Activated T-helper 17 cell treated with anti-CD3 and anti-CD28 coated beads, Interleukin-2, amount 50 U/mL, for 72 hours (primary cell): Measurements from ENCODE around the gene TAF11L13. TPM values are rescaled to one million over a fixed set of nuclear protein-coding genes. Genes with fewer than 3 reads are reported as not detected.
"Not testable (repeated sequence)": the region's sequence is repeated elsewhere in the genome, so short reads cannot be mapped to it uniquely, and the experiment has no call there.

Experiments used
- ATAC-seq: fragments of 150-1000 bp; cut with Tn5 transposase; replicated peaks from 2 replicates; pipeline ENCODE4 v1.10.0; 2021; ENCODE audit warnings: mild to moderate bottlenecking, moderate library complexity
- H3K27ac Mint-ChIP-seq: one replicate; pipeline ENCODE4 v1.8.0; 2022; ENCODE audit warnings: mixed read lengths
- H3K27me3 Mint-ChIP-seq: one replicate; pipeline ENCODE4 v1.8.0; 2022; ENCODE audit warnings: mixed read lengths
- H3K36me3 Mint-ChIP-seq: one replicate; pipeline ENCODE4 v1.8.0; 2022; ENCODE audit warnings: low read depth, mild to moderate bottlenecking, mixed read lengths
- H3K4me1 Mint-ChIP-seq: one replicate; pipeline ENCODE4 v1.8.0; 2022; ENCODE audit warnings: mixed read lengths
- H3K4me3 Mint-ChIP-seq: one replicate; pipeline ENCODE4 v1.8.0; 2022; ENCODE audit warnings: mild to moderate bottlenecking, mixed read lengths
- H3K9me3 Mint-ChIP-seq: one replicate; pipeline ENCODE4 v1.8.0; 2022; ENCODE audit warnings: mixed read lengths
- total RNA-seq, 2 donors: library from RNA; stranded (reverse); gene quantifications; one replicate each; pipeline ENCODE4 v1.2.3, GENCODE V29; 2022

TAF11L13 gene
- total RNA-seq, 2 donors from 2014 or later = not detected

- H3K27me3 Mint-ChIP-seq, H3K9me3 Mint-ChIP-seq, H3K4me1 Mint-ChIP-seq, H3K36me3 Mint-ChIP-seq, H3K27ac Mint-ChIP-seq, ATAC-seq, H3K4me3 Mint-ChIP-seq: not testable (repeated sequence)
Observed at GRCh38 chr5:17655201-17655759, 23.4 kb downstream of the TAF11L13 start.

GRCh38 chr5:17655921-17656320 is 24.0 kb downstream of the TAF11L13 start:
- no peak overlapping the region for H3K4me3 Mint-ChIP-seq
- no peaks in the 10 kb centered on the region for H3K27me3 Mint-ChIP-seq
- H3K9me3 Mint-ChIP-seq = peaks cover 11% of the 10 kb centered on the region
- no peak overlapping the region for H3K27ac Mint-ChIP-seq
- H3K4me1 Mint-ChIP-seq = no peaks in the 10 kb centered on the region
- no peaks in the 10 kb centered on the region for H3K36me3 Mint-ChIP-seq
- ATAC-seq = no peak

GRCh38 chr5:17663182-17663581 is 31.3 kb downstream of the TAF11L13 start:
- no peaks in the 10 kb centered on the region for H3K4me1 Mint-ChIP-seq
- no peaks in the 10 kb centered on the region for H3K27me3 Mint-ChIP-seq
- no peak for ATAC-seq
- H3K9me3 Mint-ChIP-seq = peaks cover 18% of the 10 kb centered on the region
- H3K27ac Mint-ChIP-seq = no peak overlapping the region
- H3K4me3 Mint-ChIP-seq = no peak overlapping the region
- no peaks in the 10 kb centered on the region for H3K36me3 Mint-ChIP-seq

DNA sequence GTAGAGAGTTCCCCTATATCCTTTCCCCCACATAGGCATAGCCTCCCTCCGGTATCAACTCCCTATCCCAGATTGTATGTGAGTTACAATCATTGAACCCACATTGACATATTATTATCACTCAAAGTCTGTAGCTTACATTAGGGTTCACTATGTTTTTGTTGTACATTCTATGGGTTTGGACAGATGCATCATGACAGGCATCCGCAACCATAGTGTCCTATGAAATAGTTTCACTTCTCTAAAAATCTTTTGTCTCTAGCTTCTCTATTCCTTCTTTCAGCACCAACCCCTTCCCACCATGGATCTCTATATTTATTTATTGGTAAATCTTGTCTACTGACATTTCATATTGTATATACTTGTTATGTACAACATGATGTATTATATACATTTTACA is 33.9 kb downstream of the TAF11L13 start:
- no peak overlapping the region for H3K27ac Mint-ChIP-seq
- no peaks in the 10 kb centered on the region for H3K4me1 Mint-ChIP-seq
- no peaks in the 10 kb centered on the region for H3K27me3 Mint-ChIP-seq
- no peak overlapping the region for H3K4me3 Mint-ChIP-seq
- no peaks in the 10 kb centered on the region for H3K36me3 Mint-ChIP-seq
- no peak for ATAC-seq
- peaks cover 17% of the 10 kb centered on the region for H3K9me3 Mint-ChIP-seq

DNA sequence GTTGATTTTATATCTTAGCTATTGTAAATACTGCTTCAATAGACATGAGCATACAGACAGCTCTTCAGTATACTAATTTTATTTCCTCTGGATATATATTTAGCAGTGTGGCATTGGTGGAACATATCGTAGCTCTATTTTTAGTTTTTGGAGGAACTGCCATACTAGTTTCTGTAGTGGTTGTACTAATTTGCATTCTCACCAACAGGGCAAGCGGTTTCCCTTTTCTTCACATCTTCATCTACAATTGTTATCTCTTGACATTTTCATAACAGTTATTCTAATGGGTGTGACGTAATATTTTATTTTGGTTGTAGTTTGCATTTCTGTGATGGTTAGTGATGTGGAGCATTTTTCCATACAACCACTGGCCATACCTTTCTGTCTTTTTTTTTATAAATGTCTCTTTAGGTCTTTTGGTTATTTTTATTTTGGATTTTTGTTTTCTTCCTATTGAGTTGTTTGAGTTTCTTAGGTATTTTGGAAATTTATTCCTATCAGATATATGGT is 34.9 kb downstream of the TAF11L13 start:
- no peaks in the 10 kb centered on the region for H3K4me1 Mint-ChIP-seq
- peaks cover 21% of the 10 kb centered on the region for H3K9me3 Mint-ChIP-seq
- no peaks in the 10 kb centered on the region for H3K27me3 Mint-ChIP-seq
- no peak for ATAC-seq
- no peak overlapping the region for H3K4me3 Mint-ChIP-seq
- H3K36me3 Mint-ChIP-seq = no peaks in the 10 kb centered on the region
- no peak overlapping the region for H3K27ac Mint-ChIP-seq

DNA sequence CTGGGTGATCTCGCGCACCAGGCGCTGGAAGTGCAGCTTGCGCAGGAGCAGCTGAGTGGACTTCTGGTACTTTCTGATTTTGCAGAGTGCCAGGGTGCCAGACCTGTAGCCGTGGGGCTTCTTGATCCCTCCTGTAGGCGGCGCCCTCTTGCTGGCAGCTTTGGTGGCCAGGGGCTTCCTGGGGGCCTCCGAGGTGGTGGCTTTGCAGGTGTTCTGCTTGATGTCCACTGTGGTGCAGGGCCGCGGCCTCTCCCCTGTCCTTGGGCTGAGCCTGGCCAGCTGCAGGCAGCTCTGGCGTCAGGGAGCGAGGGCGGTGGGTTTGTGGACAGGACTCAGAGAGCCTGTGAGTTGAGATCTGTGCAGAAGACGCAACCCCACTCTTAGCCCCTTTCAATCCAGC is 38.5 kb downstream of the TAF11L13 start:
- Mint-ChIP-seq H3K4me3 (no peak overlapping the region), H3K4me1 (no peaks in the 10 kb centered on the region)

DNA sequence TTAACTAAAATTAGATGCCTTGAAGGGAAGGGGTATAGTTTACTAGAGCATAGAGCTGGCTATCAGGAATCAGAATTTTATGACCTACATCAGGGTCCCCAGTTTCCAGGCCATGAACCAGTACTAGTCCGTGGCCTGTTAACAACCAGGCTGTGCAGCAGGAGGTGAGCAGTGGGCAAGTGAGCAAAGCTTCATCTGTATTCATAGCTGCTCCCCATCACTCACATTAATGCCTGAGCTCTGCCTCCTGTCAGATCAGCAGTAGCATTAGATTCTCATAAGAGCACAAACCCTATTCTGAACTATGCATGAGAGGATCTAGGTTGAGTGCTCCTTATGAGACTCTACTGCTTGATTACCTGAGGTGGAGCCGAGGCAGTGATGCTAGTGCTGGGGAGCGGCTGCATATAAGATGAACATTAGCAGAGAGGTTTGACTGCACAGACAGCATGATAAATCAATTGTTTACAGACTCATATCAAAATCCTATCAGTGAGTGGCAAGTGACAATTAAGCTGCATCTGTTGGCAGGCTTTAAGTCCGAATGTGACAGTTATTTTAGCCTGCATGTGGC is 47.0 kb downstream of the TAF11L13 start:
- no peaks in the 10 kb centered on the region for H3K36me3 Mint-ChIP-seq
- H3K4me3 Mint-ChIP-seq = no peak overlapping the region
- ATAC-seq = no peak
- peaks cover 4% of the 10 kb centered on the region for H3K9me3 Mint-ChIP-seq
- H3K4me1 Mint-ChIP-seq = no peaks in the 10 kb centered on the region
- no peak overlapping the region for H3K27ac Mint-ChIP-seq
- H3K27me3 Mint-ChIP-seq = no peaks in the 10 kb centered on the region

More for the DNA sequence above, 38.5 kb downstream of the TAF11L13 start:
- no peak overlapping the region for H3K27ac Mint-ChIP-seq
- H3K27me3 Mint-ChIP-seq = no peaks in the 10 kb centered on the region
- ATAC-seq = no peak
- no peaks in the 10 kb centered on the region for H3K36me3 Mint-ChIP-seq
- H3K9me3 Mint-ChIP-seq = peaks cover 13% of the 10 kb centered on the region

DNA sequence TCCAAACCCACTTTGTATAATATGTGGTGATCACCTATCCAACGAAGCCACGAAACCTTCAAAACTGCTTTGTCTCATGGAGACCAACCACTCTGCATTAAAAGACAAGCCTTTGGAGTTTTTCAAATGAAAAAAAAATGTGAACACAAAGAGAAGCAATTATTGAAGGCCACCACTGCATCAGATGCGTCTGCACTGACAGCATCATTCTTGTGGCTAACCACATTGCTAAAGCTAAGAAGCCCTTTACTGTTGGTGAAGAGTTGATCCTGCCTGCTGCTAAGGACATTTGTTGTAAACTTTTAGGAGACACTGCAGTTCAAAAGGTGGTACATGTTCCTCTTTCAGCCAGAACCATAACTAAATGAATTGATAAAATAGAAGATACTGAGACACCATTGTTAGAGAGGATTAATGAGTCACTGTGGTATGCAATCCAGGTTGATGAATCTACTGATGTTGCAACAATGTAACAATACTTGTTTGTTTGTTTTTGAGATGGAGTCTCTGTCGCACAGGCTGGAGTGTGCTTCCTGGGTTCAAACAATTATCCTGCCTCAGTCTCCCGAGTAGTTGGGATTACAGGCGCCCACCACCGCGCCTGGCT is 47.8 kb downstream of the TAF11L13 start:
- H3K36me3 Mint-ChIP-seq = no peaks in the 10 kb centered on the region
- no peak for ATAC-seq
- no peaks in the 10 kb centered on the region for H3K27me3 Mint-ChIP-seq

GRCh38 chr5:17680737-17681136 is 48.8 kb downstream of the TAF11L13 start:
- peaks cover under 1% of the 10 kb centered on the region for H3K9me3 Mint-ChIP-seq
- H3K4me3 Mint-ChIP-seq = no peak overlapping the region
- H3K4me1 Mint-ChIP-seq = no peaks in the 10 kb centered on the region
- H3K36me3 Mint-ChIP-seq = no peaks in the 10 kb centered on the region
- H3K27me3 Mint-ChIP-seq = no peaks in the 10 kb centered on the region
- no peak overlapping the region for H3K27ac Mint-ChIP-seq
- ATAC-seq = no peak

More for the DNA sequence above, 47.8 kb downstream of the TAF11L13 start:
- Mint-ChIP-seq H3K9me3 (peaks cover 4% of the 10 kb centered on the region), H3K4me3 (no peak overlapping the region), H3K4me1 (no peaks in the 10 kb centered on the region), H3K27ac (no peak overlapping the region)

Other genes starting within 250 kb of the TAF11L13 start
- gene TAF11L2, start 133.9 kb upstream of the TAF11L13 start, total RNA-seq = not detected
- gene TAF11L3, start 113.7 kb upstream of the TAF11L13 start, total RNA-seq = not detected
- not detected for gene TAF11L4, start 110.3 kb upstream of the TAF11L13 start, total RNA-seq
- gene TAF11L5, start 106.9 kb upstream of the TAF11L13 start, total RNA-seq = not detected
- not detected for gene TAF11L6, start 103.4 kb upstream of the TAF11L13 start, total RNA-seq
- gene TAF11L7, start 46.3 kb upstream of the TAF11L13 start, total RNA-seq = not detected
- gene TAF11L8, start 41.1 kb upstream of the TAF11L13 start, total RNA-seq = not detected
- not detected for gene TAF11L9, start 37.7 kb upstream of the TAF11L13 start, total RNA-seq
- gene TAF11L10, start 34.3 kb upstream of the TAF11L13 start, total RNA-seq = not detected
- not detected for gene TAF11L11, start 27.9 kb upstream of the TAF11L13 start, total RNA-seq
- gene TAF11L12, start 21.7 kb upstream of the TAF11L13 start, total RNA-seq = not detected
- gene TAF11L14, start 2.4 kb downstream of the TAF11L13 start, total RNA-seq = not detected